ENCODE results near the gene ACSM3.
"Not testable (repeated sequence)": the region's sequence is repeated elsewhere in the genome, so short reads cannot be mapped to it uniquely, and the experiment has no call there.

DNA sequence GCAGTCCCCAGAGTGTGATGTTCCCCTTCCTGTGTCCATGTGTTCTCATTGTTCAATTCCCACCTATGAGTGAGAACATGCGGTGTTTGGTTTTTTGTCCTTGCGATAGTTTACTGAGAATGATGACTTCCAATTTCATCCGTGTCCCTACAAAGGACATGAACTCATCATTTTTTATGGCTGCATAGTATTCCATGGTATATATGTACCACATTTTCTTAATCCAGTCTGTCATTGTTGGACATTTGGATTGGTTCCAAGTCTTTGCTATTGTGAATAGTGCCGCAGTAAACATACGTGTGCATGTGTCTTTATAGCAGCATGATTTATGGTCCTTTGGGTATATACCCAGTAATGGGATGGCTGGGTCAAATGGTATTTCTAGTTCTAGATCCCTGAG is 8.0 kb upstream of the ACSM3 start:
- TF ChIP-seq, protein P1, sequence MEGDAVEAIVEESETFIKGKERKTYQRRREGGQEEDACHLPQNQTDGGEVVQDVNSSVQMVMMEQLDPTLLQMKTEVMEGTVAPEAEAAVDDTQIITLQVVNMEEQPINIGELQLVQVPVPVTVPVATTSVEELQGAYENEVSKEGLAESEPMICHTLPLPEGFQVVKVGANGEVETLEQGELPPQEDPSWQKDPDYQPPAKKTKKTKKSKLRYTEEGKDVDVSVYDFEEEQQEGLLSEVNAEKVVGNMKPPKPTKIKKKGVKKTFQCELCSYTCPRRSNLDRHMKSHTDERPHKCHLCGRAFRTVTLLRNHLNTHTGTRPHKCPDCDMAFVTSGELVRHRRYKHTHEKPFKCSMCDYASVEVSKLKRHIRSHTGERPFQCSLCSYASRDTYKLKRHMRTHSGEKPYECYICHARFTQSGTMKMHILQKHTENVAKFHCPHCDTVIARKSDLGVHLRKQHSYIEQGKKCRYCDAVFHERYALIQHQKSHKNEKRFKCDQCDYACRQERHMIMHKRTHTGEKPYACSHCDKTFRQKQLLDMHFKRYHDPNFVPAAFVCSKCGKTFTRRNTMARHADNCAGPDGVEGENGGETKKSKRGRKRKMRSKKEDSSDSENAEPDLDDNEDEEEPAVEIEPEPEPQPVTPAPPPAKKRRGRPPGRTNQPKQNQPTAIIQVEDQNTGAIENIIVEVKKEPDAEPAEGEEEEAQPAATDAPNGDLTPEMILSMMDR (IDR thresholded peaks at IDR 0.05), result not testable (repeated sequence)
- not testable (repeated sequence) for TF ChIP-seq POLR2A (IDR thresholded peaks at IDR 0.05)
